Hepatocyte (in vitro differentiated cells): ENCODE data around the gene SLC35B3. TPM values are rescaled to one million over a fixed set of nuclear protein-coding genes. Genes with fewer than 3 reads are reported as not detected.

Source experiments
- DNase-seq: peaks from one replicate; pipeline ENCODE4 v3.0.0-alpha.2; 2016; ENCODE audit warnings: low spot score
- H2AFZ ChIP-seq: fragments of 200-600 bp; sonication (generic); 2 replicates; pipeline ENCODE4 v1.6.0; 2016; ENCODE audit warnings: antibody characterized with exemption, mild to moderate bottlenecking
- H3K27ac ChIP-seq: fragments of 200-600 bp; sonication (generic); 2 replicates; pipeline ENCODE4 v1.5.1; 2016; ENCODE audit warnings: mild to moderate bottlenecking
- H3K27me3 ChIP-seq: fragments of 200-600 bp; sonication (generic); 2 replicates; pipeline ENCODE4 v1.6.1; 2016
- H3K36me3 ChIP-seq: fragments of 200-600 bp; sonication (generic); replicated peaks from 2 replicates; pipeline ENCODE4 v1.5.1; 2016; ENCODE audit warnings: low read depth; ENCODE audit not compliant: insufficient read depth
- H3K4me1 ChIP-seq: fragments of 200-600 bp; sonication (generic); 2 replicates; pipeline ENCODE4 v1.5.1; 2016; ENCODE audit warnings: mild to moderate bottlenecking, moderate library complexity; ENCODE audit not compliant: insufficient read depth
- H3K4me2 ChIP-seq: fragments of 200-600 bp; sonication (generic); 2 replicates; pipeline ENCODE4 v1.6.0; 2016
- H3K4me3 ChIP-seq: fragments of 200-600 bp; sonication (generic); 2 replicates; pipeline ENCODE4 v1.5.1; 2016; ENCODE audit warnings: mild to moderate bottlenecking
- H3K79me2 ChIP-seq: fragments of 200-600 bp; sonication (generic); 2 replicates; pipeline ENCODE4 v1.6.0; 2017; ENCODE audit warnings: mild to moderate bottlenecking
- H3K9me2 ChIP-seq: fragments of 200-600 bp; sonication (generic); replicated peaks from 2 replicates; pipeline ENCODE4 v1.6.0; 2017; ENCODE audit warnings: mild to moderate bottlenecking; ENCODE audit not compliant: insufficient read depth
- H3K9me3 ChIP-seq: fragments of 200-600 bp; sonication (generic); 2 replicates; pipeline ENCODE4 v1.5.1; 2016; ENCODE audit warnings: low read depth, mild to moderate bottlenecking
- H4K20me1 ChIP-seq: fragments of 200-600 bp; sonication (generic); 2 replicates; pipeline ENCODE4 v1.6.0; 2016; ENCODE audit warnings: mild to moderate bottlenecking; ENCODE audit not compliant: insufficient read depth, poor library complexity, severe bottlenecking
- CTCF ChIP-seq: fragments of 200-600 bp; sonication (generic); IDR thresholded peaks from 2 replicates; pipeline ENCODE4 v1.5.1; 2016; ENCODE audit warnings: antibody characterized with exemption, mild to moderate bottlenecking; ENCODE audit not compliant: poor library complexity
- EZH2 ChIP-seq: fragments of 200-600 bp; sonication (generic); IDR thresholded peaks from 2 replicates; pipeline ENCODE4 v1.6.1; 2016; ENCODE audit warnings: antibody characterized with exemption, mild to moderate bottlenecking, borderline replicate concordance
- EZH2phosphoT487 ChIP-seq: fragments of 200-600 bp; sonication (generic); IDR thresholded peaks from one replicate; pipeline ENCODE4 v1.6.1; 2018; ENCODE audit warnings: antibody characterized with exemption, mild to moderate bottlenecking, low read depth, moderate library complexity; ENCODE audit not compliant: unreplicated experiment, severe bottlenecking
- WGBS: methylation state at CpG from one replicate; pipeline ENCODE4 v1.1.6; 2016; ENCODE audit warnings: low lambda C conversion rate; ENCODE audit errors: missing lambda C conversion rate; 5-methylcytosine and 5-hydroxymethylcytosine counted together
- polyA plus RNA-seq: library from polyadenylated mRNA; unstranded; fragments of >200 nt; fragmentation: Nextera tagmentation; extraction: Ambion mirVana; gene quantifications from 2 replicates; pipeline ENCODE4 v1.2.1, GENCODE V29; 2016
- total RNA-seq: library from RNA; depleted of rRNA; stranded (reverse); fragments of >200 nt; gene quantifications from 2 replicates; pipeline ENCODE4 v1.2.3, GENCODE V29; 2014

SLC35B3 gene
- total and polyA plus RNA-seq, 2 experiments from 2014 or later: 31.5 TPM

DNA sequence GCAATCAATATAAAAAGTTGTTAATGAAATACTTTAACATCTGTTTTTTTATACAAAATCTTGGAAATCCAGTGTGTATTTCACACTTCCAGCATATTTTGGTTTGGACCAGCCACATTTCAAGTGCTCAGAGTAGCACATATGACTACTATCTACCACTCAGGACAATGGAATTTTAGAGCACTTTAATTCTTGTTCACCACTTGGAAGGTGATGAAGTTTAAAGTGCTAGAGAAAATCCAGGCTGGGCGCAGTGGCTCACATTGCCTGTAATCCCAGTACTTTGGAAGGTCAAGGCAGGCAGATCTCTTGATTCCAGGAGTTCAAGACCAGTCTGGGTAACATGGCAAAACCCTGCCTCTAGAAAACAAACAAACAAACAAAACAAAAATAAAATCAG, 6.1 kb upstream of the SLC35B3 start:
- DNase-seq: no peak
- no peak overlapping the region for H3K4me2 ChIP-seq
- no peak overlapping the region for H3K27ac ChIP-seq
- H3K4me1 ChIP-seq: peaks cover 1% of the 10 kb centered on the region
- H3K27me3 ChIP-seq: no peaks in the 10 kb centered on the region
- 69% methylated on average over 1 of the region's 1 CpG for WGBS
- no peak overlapping the region for H2AFZ ChIP-seq
- no peaks in the 10 kb centered on the region for H3K9me2 ChIP-seq
- no peak overlapping the region for H3K4me3 ChIP-seq
- H3K79me2 ChIP-seq: no peaks in the 10 kb centered on the region
- TF ChIP-seq EZH2 (no peak), CTCF (no peak), EZH2phosphoT487 (no peak)
- H3K36me3 ChIP-seq: no peaks in the 10 kb centered on the region
- H4K20me1 ChIP-seq: no peaks in the 10 kb centered on the region
- H3K9me3 ChIP-seq: no peaks in the 10 kb centered on the region

- H3K79me2 ChIP-seq: peaks cover 7% of the 10 kb centered on the region
- no peaks in the 10 kb centered on the region for H3K9me3 ChIP-seq
- H3K27ac ChIP-seq: no peak overlapping the region
- no peaks in the 10 kb centered on the region for H3K36me3 ChIP-seq
- no peak overlapping the region for H3K4me2 ChIP-seq
- H3K9me2 ChIP-seq: no peaks in the 10 kb centered on the region
- no peak for DNase-seq
- no peaks in the 10 kb centered on the region for H3K27me3 ChIP-seq
- H3K4me3 ChIP-seq: no peak overlapping the region
- H4K20me1 ChIP-seq: no peaks in the 10 kb centered on the region
- WGBS: 70% methylated on average over 2 of the region's 2 CpGs
- TF ChIP-seq CTCF: no peak
- no peak for TF ChIP-seq EZH2phosphoT487
- no peak for TF ChIP-seq EZH2
- H2AFZ ChIP-seq: no peak overlapping the region
- peaks cover 7% of the 10 kb centered on the region for H3K4me1 ChIP-seq
These were observed 4.4 kb upstream of the SLC35B3 start for GRCh38 chr6:8439601-8440268.

GRCh38 chr6:8437813-8438212, 2.5 kb upstream of the SLC35B3 start:
- Histone ChIP-seq H3K4me3 (no peak overlapping the region), H4K20me1 (peaks cover 10% of the 10 kb centered on the region), H2AFZ (no peak overlapping the region), H3K9me2 (no peaks in the 10 kb centered on the region), H3K79me2 (peaks cover 26% of the 10 kb centered on the region), H3K4me1 (peaks cover 20% of the 10 kb centered on the region), H3K4me2 (no peak overlapping the region), H3K36me3 (no peaks in the 10 kb centered on the region), H3K27ac (no peak overlapping the region), H3K9me3 (no peaks in the 10 kb centered on the region), H3K27me3 (no peaks in the 10 kb centered on the region)
- TF ChIP-seq EZH2phosphoT487: no peak
- no peak for TF ChIP-seq CTCF
- no peak for TF ChIP-seq EZH2
- WGBS: 37% methylated on average over 1 of the region's 1 CpG
- no peak for DNase-seq
